ENCODE measurements around the gene PHLDA3.

Gene PHLDA3

GRCh38 chr1:201454608-201455007, 14.4 kb downstream of the PHLDA3 start:
- no peak for TF ChIP-seq EZH2phosphoT487 (conservative IDR thresholded peaks at IDR 0.05; ENCODE audit: low read length)
- no peak for TF ChIP-seq CTCF (IDR thresholded peaks at IDR 0.05; ENCODE audit: insufficient read depth, low read length, poor library complexity, severe bottlenecking)
- no peaks in the 10 kb centered on the region for H3K9me2 ChIP-seq (replicated peaks; ENCODE audit: insufficient read depth, low read length)
- no peaks in the 10 kb centered on the region for H4K20me1 ChIP-seq (ENCODE audit: low read depth, low read length)
- no peaks in the 10 kb centered on the region for H3K27me3 ChIP-seq (ENCODE audit: low read length)
- no peak overlapping the region for H3K27ac ChIP-seq (ENCODE audit: low read depth, low read length)
- H3K9ac ChIP-seq (ENCODE audit: low read length): no peak overlapping the region
- H3K9me3 ChIP-seq (ENCODE audit: insufficient read depth, low read length): no peaks in the 10 kb centered on the region
- no peaks in the 10 kb centered on the region for H3K79me2 ChIP-seq (ENCODE audit: insufficient read depth, low read length)
- no peak overlapping the region for H3K4me3 ChIP-seq (ENCODE audit: insufficient read depth, low read length, poor library complexity, severe bottlenecking)
- no peaks in the 10 kb centered on the region for H3F3A ChIP-seq (ENCODE audit: insufficient read depth)
- H3K4me2 ChIP-seq (ENCODE audit: low read depth, low read length, poor library complexity, severe bottlenecking): no peak overlapping the region
- no peaks in the 10 kb centered on the region for H3K36me3 ChIP-seq (ENCODE audit: low read length)
- no peak overlapping the region for H2AFZ ChIP-seq (ENCODE audit: low read depth, low read length, severe bottlenecking)

- no peaks in the 10 kb centered on the region for H3K27me3 ChIP-seq (ENCODE audit: low read length)
- H3K9me2 ChIP-seq (replicated peaks; ENCODE audit: insufficient read depth, low read length): no peaks in the 10 kb centered on the region
- no peaks in the 10 kb centered on the region for H4K20me1 ChIP-seq (ENCODE audit: low read depth, low read length)
- H3K4me2 ChIP-seq (ENCODE audit: low read depth, low read length, poor library complexity, severe bottlenecking): no peak overlapping the region
- no peak overlapping the region for H3K4me3 ChIP-seq (ENCODE audit: insufficient read depth, low read length, poor library complexity, severe bottlenecking)
- TF ChIP-seq CTCF (IDR thresholded peaks at IDR 0.05; ENCODE audit: insufficient read depth, low read length, poor library complexity, severe bottlenecking): no peak
- no peak for TF ChIP-seq EZH2phosphoT487 (conservative IDR thresholded peaks at IDR 0.05; ENCODE audit: low read length)
- H3K9me3 ChIP-seq (ENCODE audit: insufficient read depth, low read length): no peaks in the 10 kb centered on the region
- H3K79me2 ChIP-seq (ENCODE audit: insufficient read depth, low read length): no peaks in the 10 kb centered on the region
- no peak overlapping the region for H3K9ac ChIP-seq (ENCODE audit: low read length)
- no peaks in the 10 kb centered on the region for H3K36me3 ChIP-seq (ENCODE audit: low read length)
- no peak overlapping the region for H2AFZ ChIP-seq (ENCODE audit: low read depth, low read length, severe bottlenecking)
- no peak overlapping the region for H3K27ac ChIP-seq (ENCODE audit: low read depth, low read length)
- no peaks in the 10 kb centered on the region for H3F3A ChIP-seq (ENCODE audit: insufficient read depth)
Observed at GRCh38 chr1:201452866-201453265, 16.1 kb downstream of the PHLDA3 start.

DNA sequence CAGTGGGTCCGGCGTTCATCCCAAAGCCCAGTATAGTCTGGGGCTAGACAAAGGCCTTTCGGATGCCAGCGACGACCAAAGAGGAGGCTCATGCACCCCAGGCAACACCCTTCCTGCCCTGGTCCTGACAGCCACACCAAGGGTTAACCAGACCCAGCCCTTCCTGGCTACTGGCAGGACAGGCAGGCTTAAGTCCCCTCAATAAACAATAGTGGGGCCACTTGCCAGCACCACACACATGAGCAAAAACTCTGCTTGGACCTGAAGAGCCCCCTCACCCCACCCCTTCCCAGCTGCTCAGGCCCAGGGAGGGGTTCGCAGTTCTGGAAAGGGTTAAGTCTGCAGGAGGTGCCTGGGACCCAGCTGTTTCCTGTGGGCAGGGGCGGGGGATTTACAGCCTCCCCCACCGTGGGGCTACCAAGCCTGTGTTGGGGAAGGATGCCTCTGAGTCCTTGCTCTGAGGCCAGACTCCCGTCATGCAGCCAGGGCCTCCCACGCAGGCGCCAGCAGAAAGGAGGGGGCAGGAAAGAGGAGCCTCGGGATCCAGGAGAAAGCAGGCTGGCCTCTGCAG, 18.2 kb downstream of the PHLDA3 start:
- TF ChIP-seq EZH2phosphoT487 (conservative IDR thresholded peaks at IDR 0.05; ENCODE audit: low read length) (no peak), CTCF (IDR thresholded peaks at IDR 0.05; ENCODE audit: insufficient read depth, low read length, poor library complexity, severe bottlenecking) (no peak)
- Histone ChIP-seq H2AFZ (ENCODE audit: low read depth, low read length, severe bottlenecking) (no peak overlapping the region), H3K4me2 (ENCODE audit: low read depth, low read length, poor library complexity, severe bottlenecking) (no peak overlapping the region), H3K9me2 (replicated peaks; ENCODE audit: insufficient read depth, low read length) (no peaks in the 10 kb centered on the region), H4K20me1 (ENCODE audit: low read depth, low read length) (no peaks in the 10 kb centered on the region), H3K9ac (ENCODE audit: low read length) (no peak overlapping the region), H3K36me3 (ENCODE audit: low read length) (no peaks in the 10 kb centered on the region), H3F3A (ENCODE audit: insufficient read depth) (no peaks in the 10 kb centered on the region), H3K27me3 (ENCODE audit: low read length) (no peaks in the 10 kb centered on the region), H3K9me3 (ENCODE audit: insufficient read depth, low read length) (no peaks in the 10 kb centered on the region), H3K79me2 (ENCODE audit: insufficient read depth, low read length) (no peaks in the 10 kb centered on the region), H3K4me3 (ENCODE audit: insufficient read depth, low read length, poor library complexity, severe bottlenecking) (no peak overlapping the region), H3K27ac (ENCODE audit: low read depth, low read length) (no peak overlapping the region)

Measured in SU-DHL-6 (cell line).